Measurements from ENCODE around the gene KRT75. TPM values are rescaled to one million over a fixed set of nuclear protein-coding genes. Genes with fewer than 3 reads are reported as not detected.

The KRT75 gene
- total RNA-seq, 1 experiment from 2014 or later: not detected

DNA sequence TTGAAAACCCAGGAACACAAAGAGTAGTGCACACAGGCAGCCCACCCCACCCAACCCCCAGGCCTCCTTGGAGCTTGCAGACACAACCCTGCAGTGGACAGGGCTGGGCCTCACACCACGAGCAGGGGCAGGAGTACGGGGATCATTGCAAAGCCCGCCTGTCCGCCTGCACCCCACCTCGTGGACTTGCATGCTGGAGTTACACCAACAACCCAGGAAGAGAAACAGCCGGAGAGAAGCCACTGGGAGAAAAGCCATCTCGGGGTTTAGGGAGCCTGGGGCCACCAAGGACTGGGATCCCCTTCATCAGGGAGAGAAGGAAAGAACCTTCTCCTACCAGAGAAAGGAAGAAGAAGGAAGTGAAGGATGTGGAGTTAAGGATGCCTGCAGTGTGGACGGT is 56.9 kb downstream of the KRT75 start:
- no peaks in the 10 kb centered on the region for H3K23me2 ChIP-seq (ENCODE audit: insufficient read length, low read depth, low read length, poor library complexity, severe bottlenecking)
- no peak overlapping the region for H2BK120ac ChIP-seq (ENCODE audit: low read depth, low read length, poor library complexity, severe bottlenecking)
- Mint-ChIP-seq H3K27me3 (ENCODE audit: low read depth) (peaks cover 4% of the 10 kb centered on the region; the same call in 1 of the 2 replicates), H3K4me1 (no peaks in the 10 kb centered on the region), H3K27ac (no peak overlapping the region), H3K9me3 (no peaks in the 10 kb centered on the region; a peak in 1 of 5 replicates), H3K4me3 (no peak overlapping the region), H3K36me3 (ENCODE audit: insufficient read depth in 1 of 3, low read depth in 3 of 3) (no peaks in the 10 kb centered on the region; a peak in 1 of 7 replicates)
- no peak overlapping the region for H3K27ac ChIP-seq (ENCODE audit: insufficient read length, low read depth, low read length)
- no peak overlapping the region for H3K18ac ChIP-seq (ENCODE audit: insufficient read length, low read depth, low read length)
- H3T11ph ChIP-seq (ENCODE audit: low read length): no peak overlapping the region
- TF ChIP-seq, protein P1, sequence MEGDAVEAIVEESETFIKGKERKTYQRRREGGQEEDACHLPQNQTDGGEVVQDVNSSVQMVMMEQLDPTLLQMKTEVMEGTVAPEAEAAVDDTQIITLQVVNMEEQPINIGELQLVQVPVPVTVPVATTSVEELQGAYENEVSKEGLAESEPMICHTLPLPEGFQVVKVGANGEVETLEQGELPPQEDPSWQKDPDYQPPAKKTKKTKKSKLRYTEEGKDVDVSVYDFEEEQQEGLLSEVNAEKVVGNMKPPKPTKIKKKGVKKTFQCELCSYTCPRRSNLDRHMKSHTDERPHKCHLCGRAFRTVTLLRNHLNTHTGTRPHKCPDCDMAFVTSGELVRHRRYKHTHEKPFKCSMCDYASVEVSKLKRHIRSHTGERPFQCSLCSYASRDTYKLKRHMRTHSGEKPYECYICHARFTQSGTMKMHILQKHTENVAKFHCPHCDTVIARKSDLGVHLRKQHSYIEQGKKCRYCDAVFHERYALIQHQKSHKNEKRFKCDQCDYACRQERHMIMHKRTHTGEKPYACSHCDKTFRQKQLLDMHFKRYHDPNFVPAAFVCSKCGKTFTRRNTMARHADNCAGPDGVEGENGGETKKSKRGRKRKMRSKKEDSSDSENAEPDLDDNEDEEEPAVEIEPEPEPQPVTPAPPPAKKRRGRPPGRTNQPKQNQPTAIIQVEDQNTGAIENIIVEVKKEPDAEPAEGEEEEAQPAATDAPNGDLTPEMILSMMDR (conservative IDR thresholded peaks at IDR 0.05): no peak
- H3K4me1 ChIP-seq (ENCODE audit: insufficient read depth, low read length): no peaks in the 10 kb centered on the region
- no peak overlapping the region for H2AK5ac ChIP-seq (ENCODE audit: insufficient read length, low read length)
- H3K14ac ChIP-seq (ENCODE audit: insufficient read depth, low read length): no peak overlapping the region
- H2BK12ac ChIP-seq (ENCODE audit: insufficient read length, low read depth, low read length): no peak overlapping the region
- H3K4ac ChIP-seq (ENCODE audit: low read depth, low read length): no peak overlapping the region
- no peak for DNase-seq
- no peaks in the 10 kb centered on the region for H3K27me3 ChIP-seq (ENCODE audit: insufficient read depth, low read length)
- H2AFZ ChIP-seq (ENCODE audit: low read length): no peak overlapping the region
- no peak overlapping the region for H2BK5ac ChIP-seq (ENCODE audit: insufficient read length, low read length)
- no peaks in the 10 kb centered on the region for H3K79me1 ChIP-seq (ENCODE audit: insufficient read depth, low read depth, low read length, poor library complexity, severe bottlenecking)
- H4K8ac ChIP-seq (replicated peaks; ENCODE audit: insufficient read length, low read depth, low read length): no peak overlapping the region
- H3K23ac ChIP-seq (ENCODE audit: insufficient read length, low read depth, low read length): no peak overlapping the region
- no peak overlapping the region for H4K91ac ChIP-seq (ENCODE audit: insufficient read length, low read depth, low read length)
- H4K5ac ChIP-seq (ENCODE audit: insufficient read length, low read depth, low read length): no peak overlapping the region
- no CpG with 5 or more reads among the region's 8 CpGs for WGBS (ENCODE audit: extremely low coverage, insufficient read length, low lambda C conversion rate)
- H2BK15ac ChIP-seq (ENCODE audit: low read depth, low read length): no peak overlapping the region
- no peaks in the 10 kb centered on the region for H4K20me1 ChIP-seq (ENCODE audit: control insufficient read depth, insufficient read depth, insufficient read length)
- H2BK20ac ChIP-seq (ENCODE audit: low read depth, low read length, poor library complexity, severe bottlenecking): no peak overlapping the region
- H3K9me3 ChIP-seq (ENCODE audit: control insufficient read depth, low read depth, low read length): no peaks in the 10 kb centered on the region
- no peak overlapping the region for H3K4me2 ChIP-seq (ENCODE audit: insufficient read depth, insufficient read length, low read length)
- no peaks in the 10 kb centered on the region for H3K79me2 ChIP-seq (ENCODE audit: insufficient read depth, low read length)
- H3K9ac ChIP-seq (ENCODE audit: extremely low read depth, insufficient read length, low read length): no peak overlapping the region
- H3K56ac ChIP-seq (ENCODE audit: insufficient read length, low read depth, low read length): no peak overlapping the region

Other genes with a start within 250 kb of the KRT75 start
- gene KRT80, start 242.4 kb downstream of the KRT75 start, total RNA-seq (2021): 0.07 TPM in 1 of 2 replicates, not detected in the other
- 8.9 and 10.0 TPM in 2 replicates for gene KRT7, start 201.1 kb downstream of the KRT75 start, total RNA-seq (2021)
- gene KRT86, start 159.7 kb downstream of the KRT75 start, total RNA-seq (2021): not detected in 2 replicates
- not detected in 2 replicates for gene KRT81, start 142.8 kb downstream of the KRT75 start, total RNA-seq (2021)
- gene KRT83, start 113.0 kb downstream of the KRT75 start, total RNA-seq (2021): not detected in 2 replicates
- gene KRT85, start 66.9 kb downstream of the KRT75 start, total RNA-seq (2021): not detected in 2 replicates
- gene KRT84, start 48.7 kb downstream of the KRT75 start, total RNA-seq (2021): not detected in 2 replicates
- not detected in 2 replicates for gene KRT82, start 28.0 kb downstream of the KRT75 start, total RNA-seq (2021)
- gene KRT6B, start 17.8 kb upstream of the KRT75 start, total RNA-seq (2021): not detected in 2 replicates
- not detected in 2 replicates for gene KRT6C, start 39.4 kb upstream of the KRT75 start, total RNA-seq (2021)
- not detected in 2 replicates for gene KRT6A, start 58.9 kb upstream of the KRT75 start, total RNA-seq (2021)
- gene KRT5, start 86.0 kb upstream of the KRT75 start, total RNA-seq (2021): not detected in 2 replicates
- gene KRT71, start 118.8 kb upstream of the KRT75 start, total RNA-seq (2021): not detected in 2 replicates
- not detected in 2 replicates for gene KRT74, start 139.5 kb upstream of the KRT75 start, total RNA-seq (2021)
- gene KRT72, start 167.1 kb upstream of the KRT75 start, total RNA-seq (2021): not detected in 2 replicates
- gene KRT73, start 184.2 kb upstream of the KRT75 start, total RNA-seq (2021): not detected in 2 replicates
- gene KRT2, start 217.8 kb upstream of the KRT75 start, total RNA-seq (2021): not detected in 2 replicates
- not detected in 2 replicates for gene KRT1, start 246.0 kb upstream of the KRT75 start, total RNA-seq (2021)